Measurements from ENCODE around the gene SFXN4. TPM values are rescaled to one million over a fixed set of nuclear protein-coding genes. Genes with fewer than 3 reads are reported as not detected.

SFXN4 gene
- total and polyA plus RNA-seq, 10 donors: 13.3 to 68.3 (median 24.8) TPM

GRCh38 chr10:119120413-119120867 lies 45.1 kb downstream of the SFXN4 start:
- Histone ChIP-seq H3K27ac (peak overlapping the region in 5 of 8 donors; percentile 6 to 68 (median 54)), H3K27me3 (replicated peaks in 1 of 7) (no peaks in the 10 kb centered on the region), H3K9me3 (no peaks in the 10 kb centered on the region), H3K36me3 (peaks cover 0 to 93% (median 61%) of the 10 kb centered on the region in 6 donors), H3K4me1 (peaks cover 0 to 25% (median 8%) of the 10 kb centered on the region in 6 donors), H3K4me3 (no peak overlapping the region)
- WGBS, 5 donors: 44 to 62% (median 58%) methylated on average over 4 of the region's 4 CpGs
- intact Hi-C loops (cut with DNase I; ENCODE audit: low total_unique reads): no loop called here
- TF ChIP-seq CTCF (IDR thresholded peaks at IDR 0.05 in 8 of 11, conservative IDR thresholded peaks at IDR 0.05 in 3 of 11) (no peak), POLR2AphosphoS5 (IDR thresholded peaks at IDR 0.05) (no peak), POLR2A (IDR thresholded peaks at IDR 0.05) (no peak)
- no peak for DNase-seq

DNA sequence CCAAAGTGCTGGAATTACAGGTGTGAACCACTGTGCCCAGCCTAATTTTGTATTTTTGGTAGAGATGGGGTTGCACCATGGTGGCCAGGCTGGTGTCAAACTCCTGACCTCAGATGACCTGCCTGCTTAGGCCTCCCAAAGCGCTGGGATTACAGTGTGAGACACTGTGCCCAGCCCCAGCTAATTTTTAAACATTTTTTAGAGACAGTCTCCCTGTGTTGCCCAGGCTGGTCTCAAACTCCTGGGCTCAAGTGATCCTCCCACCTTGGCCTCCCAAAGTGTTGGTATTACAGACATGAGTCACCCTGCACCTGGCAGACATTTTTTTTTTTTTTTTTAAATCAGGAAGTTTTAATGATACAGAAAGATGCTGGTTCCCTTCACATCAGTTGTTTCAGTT lies 46.1 kb downstream of the SFXN4 start:
- Histone ChIP-seq H3K27me3 (replicated peaks in 1 of 7) (no peaks in the 10 kb centered on the region), H3K36me3 (peaks cover 0 to 90% (median 55%) of the 10 kb centered on the region in 6 donors), H3K9me3 (no peaks in the 10 kb centered on the region), H3K27ac (no peak overlapping the region), H3K4me3 (no peak overlapping the region), H3K4me1 (peaks cover 0 to 32% (median 10%) of the 10 kb centered on the region in 6 donors)
- no peak for DNase-seq
- 88 to 94% (median 92%) methylated on average over 1 of the region's 1 CpG for WGBS, 5 donors
- TF ChIP-seq POLR2AphosphoS5 (IDR thresholded peaks at IDR 0.05) (no peak), CTCF (IDR thresholded peaks at IDR 0.05 in 8 of 11, conservative IDR thresholded peaks at IDR 0.05 in 3 of 11) (no peak), POLR2A (IDR thresholded peaks at IDR 0.05) (no peak)
- intact Hi-C loops (cut with DNase I; ENCODE audit: low total_unique reads): no loop called here

GRCh38 chr10:119118231-119118630 lies 47.3 kb downstream of the SFXN4 start:
- 88 to 94% (median 91%) methylated on average over 5 of the region's 5 CpGs for WGBS, 5 donors
- DNase-seq: no peak
- peaks cover 0 to 90% (median 51%) of the 10 kb centered on the region in 6 donors for H3K36me3 ChIP-seq
- intact Hi-C loops (cut with DNase I; ENCODE audit: low total_unique reads): no loop called here
- no peak overlapping the region for H3K27ac ChIP-seq
- H3K4me3 ChIP-seq: no peak overlapping the region
- TF ChIP-seq POLR2A (IDR thresholded peaks at IDR 0.05) (no peak), POLR2AphosphoS5 (IDR thresholded peaks at IDR 0.05) (no peak), CTCF (IDR thresholded peaks at IDR 0.05 in 8 of 11, conservative IDR thresholded peaks at IDR 0.05 in 3 of 11) (no peak)
- H3K27me3 ChIP-seq (replicated peaks in 1 of 7): no peaks in the 10 kb centered on the region
- peaks cover 0 to 44% (median 15%) of the 10 kb centered on the region in 6 donors for H3K4me1 ChIP-seq
- no peaks in the 10 kb centered on the region for H3K9me3 ChIP-seq

DNA sequence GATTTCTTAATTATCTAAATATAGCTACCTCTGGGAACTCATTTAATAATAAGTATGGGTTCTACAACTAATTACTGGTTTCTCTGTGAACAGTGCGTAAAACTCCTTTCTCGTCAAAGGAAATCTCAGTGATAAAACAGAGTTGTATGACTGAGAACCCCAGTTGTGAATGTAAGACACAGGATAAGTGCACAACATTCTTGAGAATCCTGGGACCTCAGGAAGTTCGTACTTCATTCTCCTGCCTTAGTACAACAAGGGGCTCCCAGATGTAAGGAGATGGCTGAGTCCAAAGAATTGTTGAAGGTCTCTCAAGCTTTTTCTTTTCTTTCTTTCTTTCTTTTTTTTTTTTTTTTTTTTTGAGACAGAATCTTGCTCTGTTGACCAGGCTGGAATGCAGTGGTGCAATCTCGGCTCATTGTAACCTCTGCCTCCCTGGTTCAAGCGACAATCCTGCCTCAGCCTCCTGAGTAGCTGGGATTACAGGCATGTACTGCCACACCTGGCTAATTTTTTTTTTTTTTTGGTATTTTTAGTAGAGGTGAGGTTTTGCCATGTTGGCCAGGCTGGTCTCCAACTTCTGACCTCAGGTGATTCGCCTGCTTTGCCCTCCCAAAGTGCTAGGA lies 49.1 kb downstream of the SFXN4 start:
- H3K36me3 ChIP-seq: peaks cover 0 to 90% (median 47%) of the 10 kb centered on the region in 6 donors

More for the DNA sequence above, 49.1 kb downstream of the SFXN4 start:
- Histone ChIP-seq H3K9me3 (no peaks in the 10 kb centered on the region), H3K27ac (peak overlapping the region in 2 of 8 donors; percentile 34 to 36), H3K4me3 (no peak overlapping the region), H3K4me1 (peaks cover 0 to 47% (median 16%) of the 10 kb centered on the region in 6 donors), H3K27me3 (replicated peaks in 1 of 7) (no peaks in the 10 kb centered on the region)
- TF ChIP-seq CTCF (IDR thresholded peaks at IDR 0.05 in 8 of 11, conservative IDR thresholded peaks at IDR 0.05 in 3 of 11): no peak
- no peak for TF ChIP-seq POLR2A (IDR thresholded peaks at IDR 0.05)
- TF ChIP-seq POLR2AphosphoS5 (IDR thresholded peaks at IDR 0.05): no peak
- intact Hi-C loops (cut with DNase I; ENCODE audit: low total_unique reads): no loop called here
- 89 to 92% (median 90%) methylated on average over 6 of the region's 6 CpGs for WGBS, 5 donors
- no peak for DNase-seq

Data from spleen (tissue), 11 donors.